NOMO-1 treated with dmso at 0.1 percent for 144 hours (cell line): ENCODE measurements around the gene UTS2R.

Experiments
- DNase-seq: peaks from one replicate; lab custom pipeline; 2025; ENCODE audit not compliant: unreplicated experiment; lab: John Stamatoyannopoulos, UW

The UTS2R gene

DNA sequence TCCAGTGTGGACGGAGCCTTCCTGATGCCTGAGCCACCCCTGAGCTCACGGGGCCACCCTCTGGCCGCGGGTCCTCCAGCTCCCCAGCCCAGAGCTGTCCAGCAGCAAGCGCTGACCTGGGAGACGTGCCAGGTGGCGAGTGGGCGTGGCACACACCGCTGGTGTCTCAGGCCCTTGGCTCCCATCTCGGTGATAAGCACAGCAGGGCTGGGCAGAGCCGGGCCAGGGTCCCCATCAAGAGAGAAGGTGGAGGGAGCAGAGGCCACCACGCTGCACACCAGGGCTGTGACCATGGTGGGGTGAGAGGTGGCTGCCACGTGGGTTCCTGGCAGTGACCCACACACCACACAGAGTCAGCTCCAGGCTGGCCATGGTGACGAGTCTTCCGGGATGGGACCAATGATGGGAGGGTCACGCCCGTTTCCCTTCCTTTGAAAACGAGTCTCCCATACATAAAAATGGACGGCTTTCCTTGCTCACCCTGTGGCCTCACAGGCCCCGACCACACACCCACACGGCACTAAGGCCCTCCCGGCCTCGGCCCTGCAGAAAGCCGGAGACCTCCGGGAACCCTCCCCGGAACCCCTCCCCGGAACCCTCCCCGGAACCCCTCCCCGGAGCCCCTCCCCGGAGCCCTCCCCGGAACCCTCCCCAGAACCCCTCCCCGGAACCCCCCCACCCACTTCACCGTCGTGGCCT is 16.8 kb downstream of the UTS2R start:
- no peak for DNase-seq

DNA sequence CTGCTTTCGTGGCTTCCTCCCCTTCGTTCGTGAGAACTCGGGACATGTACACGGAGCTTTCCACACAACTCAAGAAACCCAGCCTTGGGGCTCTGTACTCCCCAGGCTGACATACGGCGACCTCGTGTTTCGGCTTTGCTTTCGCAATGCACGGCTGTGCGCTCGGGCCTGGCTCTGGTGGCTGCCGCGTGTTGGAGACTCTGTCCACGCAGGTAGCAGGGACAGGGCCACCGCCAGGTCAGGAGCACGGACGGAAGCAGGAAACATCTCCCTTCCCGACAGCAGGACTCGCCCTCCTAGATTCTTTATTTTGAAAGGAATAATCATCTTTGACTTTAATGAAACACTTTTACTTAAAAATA is 17.3 kb downstream of the UTS2R start:
- no peak for DNase-seq

DNA sequence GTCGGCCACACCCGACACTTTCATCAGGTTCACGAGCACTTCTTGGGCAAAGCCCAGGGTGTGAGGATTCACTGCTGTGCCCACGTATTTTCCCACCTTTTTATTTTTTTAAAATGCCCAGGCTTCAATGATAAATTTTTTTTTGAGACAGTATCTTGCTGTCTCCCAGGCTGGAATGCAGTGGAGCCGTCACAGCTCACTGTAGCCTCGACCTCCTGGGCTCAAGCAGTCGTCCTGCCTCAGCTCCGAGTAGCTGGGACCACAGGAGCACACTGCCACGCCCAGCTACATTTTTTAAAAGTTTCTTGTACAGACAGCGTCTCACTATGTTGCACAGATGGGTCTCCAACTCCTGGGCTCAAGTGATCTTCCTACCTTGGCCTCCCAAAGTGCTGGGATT is 17.8 kb downstream of the UTS2R start:
- DNase-seq, result no peak

DNA sequence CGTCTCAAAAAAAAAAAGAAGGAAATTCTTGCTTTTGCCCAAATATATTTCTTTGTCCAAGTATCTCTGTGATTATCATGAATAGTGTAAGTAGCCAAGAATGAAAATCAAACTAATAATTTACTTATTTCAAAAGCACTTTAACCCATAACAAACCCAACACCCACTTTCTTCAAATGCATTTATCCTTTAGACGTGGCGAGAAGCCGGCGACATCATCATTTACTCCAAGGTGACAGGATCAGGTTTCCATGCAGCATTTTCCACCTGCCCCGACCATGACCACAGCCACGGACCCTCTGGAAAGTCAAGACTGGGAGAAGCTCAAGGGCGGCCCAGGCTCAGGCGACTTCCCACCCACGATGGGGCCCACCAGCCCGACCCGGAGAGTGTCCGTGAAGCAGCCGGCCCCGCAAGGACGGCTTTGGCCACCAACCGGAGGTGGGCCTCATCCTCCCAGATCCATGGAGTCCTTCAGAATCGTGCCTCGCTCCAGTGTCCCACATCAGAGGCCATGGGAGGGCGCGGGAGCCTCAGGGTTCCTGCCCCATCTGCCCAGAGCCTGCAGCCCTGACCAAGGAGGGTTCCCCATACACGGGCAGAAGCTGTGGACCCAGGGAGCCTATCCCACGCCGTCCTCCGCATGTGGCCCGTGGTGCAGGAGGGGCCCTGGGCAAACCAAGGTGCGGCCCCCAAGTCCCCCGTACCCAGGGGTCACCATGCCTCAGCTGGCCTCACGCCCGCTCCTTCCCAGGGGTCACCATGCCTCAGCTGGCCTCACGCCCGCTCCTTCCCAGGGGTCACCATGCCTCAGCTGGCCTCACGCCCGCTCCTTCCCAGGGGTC is 18.7 kb downstream of the UTS2R start:
- DNase-seq, result no peak

DNA sequence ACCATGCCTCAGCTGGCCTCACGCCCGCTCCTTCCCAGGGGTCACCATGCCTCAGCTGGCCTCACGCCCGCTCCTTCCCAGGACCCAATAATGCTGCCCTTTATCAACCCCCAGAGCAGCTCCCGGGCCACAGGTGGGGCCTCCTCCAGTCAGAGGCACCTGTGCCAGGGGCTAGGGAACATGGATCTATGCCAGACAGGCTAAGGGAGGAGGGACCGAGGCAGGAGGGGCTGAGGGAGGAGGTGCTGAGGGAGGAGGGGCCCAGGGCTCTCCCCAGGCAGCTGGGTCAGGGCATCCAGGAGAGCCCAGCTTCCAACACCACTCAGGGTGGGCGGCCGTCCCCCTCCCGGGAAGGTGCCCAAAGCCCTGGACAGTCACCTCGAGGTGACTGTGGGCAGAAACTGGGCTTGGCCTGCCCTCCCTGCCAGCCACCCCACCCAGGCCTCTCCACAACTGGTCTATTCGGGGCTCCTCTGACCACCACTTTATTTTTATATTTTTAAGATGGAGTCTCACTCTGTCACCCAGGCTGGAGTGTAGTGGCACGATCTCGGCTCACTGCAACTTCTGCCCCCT is 19.4 kb downstream of the UTS2R start:
- DNase-seq, result no peak

DNA sequence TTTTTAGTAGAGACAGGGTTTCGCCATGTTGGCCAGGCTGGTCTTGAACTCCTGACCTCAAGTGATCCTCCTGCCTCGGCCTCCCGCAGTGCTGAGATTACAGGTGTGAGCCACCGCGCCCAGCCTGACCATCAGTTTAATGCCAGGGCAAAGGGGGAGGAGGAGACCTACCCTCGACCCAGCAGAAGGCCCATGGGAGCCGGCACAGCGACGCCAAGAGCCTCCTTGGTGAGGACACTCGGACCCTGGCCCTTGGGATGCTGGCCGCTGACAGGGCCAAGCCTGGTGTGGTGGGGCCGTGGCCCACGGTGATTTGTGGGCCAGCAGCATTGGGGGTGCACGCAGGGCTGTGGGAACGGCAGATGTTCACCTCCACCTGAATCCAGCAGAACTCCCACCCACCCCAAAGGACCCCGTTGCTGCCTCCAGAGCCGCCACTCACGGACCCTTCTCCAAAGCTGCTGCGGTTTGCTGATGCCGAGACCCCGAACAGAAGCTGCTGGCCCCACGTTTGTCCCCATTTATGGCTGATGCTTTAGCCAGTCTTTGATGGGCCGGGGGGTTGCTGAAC is 20.0 kb downstream of the UTS2R start:
- no peak for DNase-seq

DNA sequence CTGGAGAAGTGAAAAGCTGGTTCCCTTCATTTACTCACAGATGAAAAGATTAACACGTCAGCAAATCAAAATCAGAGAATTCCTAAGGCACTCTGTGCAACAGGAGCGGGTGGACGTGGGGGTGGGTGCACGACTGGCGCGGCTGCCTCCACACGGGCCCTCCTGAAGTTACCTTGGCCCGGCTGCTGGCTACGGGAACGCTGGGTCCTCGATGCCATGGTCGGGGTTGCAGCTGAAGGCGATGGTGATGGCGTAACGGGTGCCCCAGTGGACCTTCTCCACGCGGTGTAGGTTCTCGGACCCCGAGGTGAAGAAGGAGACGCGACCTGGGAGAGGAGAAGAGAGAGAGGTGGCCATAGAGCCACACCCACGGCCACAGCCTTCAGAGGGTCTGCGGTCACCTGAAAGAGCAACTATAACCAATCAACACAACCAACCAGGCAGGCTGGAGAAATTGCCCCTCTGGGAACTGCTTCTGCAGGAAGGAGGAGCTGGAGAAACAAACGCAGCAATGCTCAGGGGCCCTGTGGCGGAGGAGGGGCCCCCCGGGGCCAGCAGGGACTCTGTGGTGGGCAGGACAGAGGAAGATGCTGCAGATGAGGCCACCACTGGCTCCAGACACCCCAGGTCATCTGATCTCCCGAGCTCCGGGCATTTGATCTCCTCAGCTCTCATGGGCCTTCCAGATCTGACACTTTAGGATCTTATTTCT is 20.8 kb downstream of the UTS2R start:
- no peak for DNase-seq

DNA sequence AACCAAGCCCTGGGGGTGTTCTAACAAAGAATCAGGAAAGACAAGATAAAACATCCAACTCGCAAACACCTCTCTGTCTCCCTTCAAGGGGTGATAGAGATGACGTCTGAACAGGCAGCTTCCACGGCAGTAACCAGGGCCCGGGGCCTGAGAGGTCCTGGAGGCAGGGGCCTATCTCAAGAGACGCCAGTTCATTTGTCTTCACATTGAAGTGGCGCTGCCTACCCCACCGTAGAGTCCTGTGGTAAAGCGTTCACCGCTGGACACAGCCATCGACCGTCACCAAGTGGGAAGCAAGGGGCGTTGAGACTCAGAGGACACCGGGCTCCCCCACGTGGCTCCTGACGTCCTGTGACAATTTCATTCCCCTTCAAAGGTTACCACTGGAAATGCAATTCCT is 21.4 kb downstream of the UTS2R start:
- DNase-seq, result no peak

DNA sequence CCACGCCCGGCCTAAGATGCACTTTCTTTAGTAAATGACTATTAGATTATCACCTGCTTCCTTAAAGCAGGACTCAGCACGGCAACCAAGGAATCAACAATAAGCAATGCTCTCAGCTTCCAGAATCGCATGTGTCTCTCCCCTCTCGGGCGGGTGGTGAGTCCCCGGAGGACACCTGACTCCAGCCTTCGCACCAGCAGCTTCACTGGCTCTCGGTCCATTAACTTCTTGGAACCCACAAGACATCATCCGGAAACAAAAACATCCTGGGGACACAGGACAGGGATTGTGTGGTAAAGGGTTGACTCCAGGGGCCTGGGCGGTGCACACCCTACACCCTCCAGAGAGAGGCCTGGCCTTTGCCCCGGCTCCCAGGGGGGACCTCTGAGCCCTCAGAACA is 22.7 kb downstream of the UTS2R start:
- no peak for DNase-seq

DNA sequence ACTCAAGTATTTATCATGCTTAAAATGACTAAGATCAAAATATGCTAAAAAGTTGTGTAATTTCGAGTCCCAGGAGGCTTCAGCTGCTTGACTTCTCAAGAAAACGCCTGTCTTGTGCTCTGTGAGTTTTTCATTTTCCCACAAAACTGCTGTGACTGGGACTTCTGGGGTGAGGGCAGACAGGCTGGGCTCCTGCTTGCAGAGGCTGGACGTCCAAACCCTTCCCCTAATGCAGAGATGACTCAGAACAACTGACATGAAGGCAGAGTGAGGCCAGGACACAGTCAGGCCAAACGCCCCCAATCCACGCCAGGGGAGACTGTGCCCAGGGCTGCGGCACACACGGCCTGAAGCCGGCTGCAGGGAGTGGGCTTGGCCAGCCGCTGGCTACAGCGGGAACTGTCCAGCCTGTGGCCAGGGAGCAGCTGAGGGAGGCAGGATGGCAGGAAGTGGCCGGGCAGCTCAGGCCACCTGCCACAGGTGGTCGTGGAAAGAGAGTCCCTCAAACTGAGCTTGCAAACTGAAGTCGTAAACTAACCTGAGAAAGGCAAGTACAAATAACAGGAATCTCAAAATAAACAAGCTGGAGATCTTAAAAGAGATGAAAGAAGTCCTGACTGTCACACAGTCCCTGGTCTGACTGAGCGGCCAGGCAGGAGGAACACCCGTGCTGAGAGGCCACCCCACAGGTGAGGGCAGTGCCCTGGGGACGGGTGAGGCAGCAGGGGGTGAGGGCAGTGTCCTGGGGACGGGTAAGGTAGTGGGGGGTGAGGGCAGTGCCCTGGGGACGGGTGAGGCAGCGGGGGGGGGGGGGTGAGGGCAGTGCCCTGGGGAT is 25.3 kb downstream of the UTS2R start:
- no peak for DNase-seq

DNA sequence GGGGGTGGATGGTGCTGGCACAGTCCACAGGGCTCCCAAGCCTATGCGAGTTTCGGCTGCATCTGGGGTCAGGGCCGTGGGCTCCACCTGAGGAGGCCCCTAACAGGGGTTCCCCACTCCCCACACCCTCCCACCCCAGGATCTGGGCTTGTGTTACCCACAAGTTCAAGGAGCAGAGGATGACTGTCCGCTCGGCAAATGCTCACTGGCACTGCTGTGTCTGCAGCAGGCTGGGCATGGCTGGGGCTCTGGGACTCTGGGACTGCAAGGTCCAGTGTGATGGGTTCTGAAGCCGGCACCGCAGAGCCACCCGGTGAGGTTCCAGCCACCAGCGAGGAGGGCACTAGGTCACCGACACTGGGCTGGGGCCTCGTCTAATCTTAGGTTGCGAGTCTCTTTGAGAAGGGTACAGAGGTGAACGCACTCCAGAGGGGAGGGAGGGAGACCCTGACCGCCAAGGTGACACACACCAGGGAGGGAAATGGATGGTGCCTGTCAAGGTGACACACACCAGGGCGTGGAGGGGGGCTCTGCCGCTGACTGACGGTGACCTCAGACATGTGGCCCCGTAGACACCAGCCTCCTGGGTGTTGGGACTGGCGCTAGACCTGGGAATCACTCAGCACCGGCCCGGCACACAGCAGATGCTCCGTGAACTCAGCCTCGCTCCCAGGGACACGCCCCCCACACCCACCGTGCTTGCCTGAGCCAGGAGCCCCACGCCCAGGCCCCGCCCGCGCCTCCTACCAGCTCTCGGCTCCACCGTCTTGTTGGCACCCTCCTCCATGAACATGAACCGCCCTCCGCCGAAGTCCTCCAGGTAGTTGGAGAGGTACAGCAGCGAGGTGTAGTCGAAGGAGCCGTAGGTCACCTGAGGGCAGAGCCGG is 26.1 kb downstream of the UTS2R start:
- DNase-seq, result no peak

DNA sequence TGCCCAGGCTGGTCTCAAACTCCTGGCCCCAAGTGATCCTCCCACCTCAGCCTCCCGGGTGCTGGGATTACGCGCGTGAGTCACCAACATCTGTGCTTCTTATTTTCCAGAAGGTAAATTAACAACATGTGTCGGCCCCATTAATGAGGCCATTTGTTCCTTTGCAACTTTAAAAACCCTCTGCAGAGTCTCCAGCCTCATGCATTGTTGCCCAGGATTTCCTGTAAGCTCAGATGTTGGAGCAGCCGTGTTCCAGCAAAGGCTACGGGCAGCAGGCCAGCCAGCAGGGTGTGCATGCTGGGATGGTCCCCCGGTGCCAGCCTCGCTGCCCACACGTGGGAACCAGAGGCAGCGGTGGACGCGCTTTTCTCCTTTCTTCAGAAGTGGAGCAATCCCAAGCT is 27.5 kb downstream of the UTS2R start:
- DNase-seq, result no peak

DNA sequence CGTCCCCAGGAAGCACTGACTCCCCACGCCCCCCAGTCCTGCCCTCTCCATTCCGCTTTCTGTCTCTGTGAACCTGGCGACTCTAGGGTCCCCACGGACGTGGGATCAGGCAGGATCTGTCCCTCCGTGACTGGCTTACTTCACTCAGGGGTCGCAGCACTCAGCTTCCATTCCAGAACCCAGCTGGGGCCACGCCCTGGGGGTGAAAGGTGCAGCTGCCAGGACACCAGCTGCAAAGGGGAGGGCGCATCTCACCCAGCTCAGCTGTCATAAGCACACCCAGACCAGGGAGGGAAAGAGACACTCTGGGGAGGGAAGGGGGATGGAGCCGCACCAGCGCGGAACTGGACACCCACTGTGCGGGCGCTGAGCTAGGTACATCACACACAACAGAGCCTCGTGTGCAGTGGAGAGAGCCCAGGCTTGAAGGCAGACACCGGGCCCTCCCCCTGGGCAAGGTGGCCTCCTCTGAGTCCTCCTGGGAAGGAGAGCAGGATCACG is 28.1 kb downstream of the UTS2R start:
- DNase-seq, result no peak

DNA sequence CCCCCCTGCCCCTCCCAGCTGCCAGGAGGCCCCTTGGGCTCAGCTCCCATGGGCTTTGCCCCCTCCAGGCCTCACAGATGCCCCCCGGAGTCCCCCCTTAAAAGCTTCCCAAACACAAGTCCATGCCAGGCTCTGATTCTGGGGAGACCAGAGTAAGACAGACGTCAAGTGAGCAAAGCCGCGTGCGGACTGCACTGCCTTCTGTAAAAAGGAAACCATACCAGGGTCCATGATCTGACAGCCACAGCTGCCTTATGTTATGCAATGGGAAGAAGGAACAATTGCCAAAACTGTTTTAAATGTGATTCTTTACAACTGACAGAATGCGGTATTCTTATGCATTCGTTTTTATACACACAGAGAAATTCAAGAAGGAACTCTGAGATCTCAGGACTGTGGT is 28.6 kb downstream of the UTS2R start:
- DNase-seq, result peak; percentile 26

DNA sequence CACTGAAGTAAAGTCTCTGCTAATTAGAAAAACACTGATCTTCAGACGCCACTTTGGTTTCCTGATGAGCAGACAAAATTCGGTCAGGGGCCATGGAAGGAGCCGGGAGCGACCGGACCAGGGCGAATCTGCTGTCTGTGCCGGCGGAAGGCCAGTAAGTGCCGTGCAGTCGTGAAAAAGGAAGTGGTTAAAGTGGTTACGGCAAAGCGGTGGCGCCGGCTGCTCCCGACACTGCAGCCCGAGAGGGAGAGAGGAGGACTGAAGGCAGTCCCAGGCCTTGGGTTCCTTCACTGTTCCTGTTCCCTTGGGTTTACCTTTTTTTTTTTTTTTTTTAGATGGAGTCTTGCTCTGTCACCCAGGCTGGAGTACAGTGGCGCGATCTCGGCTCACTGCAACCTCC is 29.3 kb downstream of the UTS2R start:
- DNase-seq, result peak; percentile 82

DNA sequence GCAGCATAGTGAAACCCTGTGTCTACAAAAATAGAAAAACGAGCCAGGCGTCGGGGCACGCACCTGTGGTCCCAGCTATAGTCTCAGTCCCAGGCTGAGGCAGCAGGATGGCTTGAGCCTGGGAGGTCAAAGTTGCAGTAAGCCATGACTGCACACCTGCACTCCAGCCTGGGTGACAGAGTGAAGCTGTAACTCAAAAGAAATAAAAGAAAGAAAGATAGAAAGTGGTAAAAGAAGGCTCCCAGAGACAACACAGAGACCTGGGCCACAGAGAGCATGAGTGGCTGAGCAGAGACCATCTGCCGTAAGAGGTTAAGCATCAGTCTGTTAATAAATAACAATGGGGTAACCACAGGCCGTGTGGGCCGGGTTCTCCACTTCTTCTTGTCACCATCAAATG is 31.3 kb downstream of the UTS2R start:
- DNase-seq, result no peak

DNA sequence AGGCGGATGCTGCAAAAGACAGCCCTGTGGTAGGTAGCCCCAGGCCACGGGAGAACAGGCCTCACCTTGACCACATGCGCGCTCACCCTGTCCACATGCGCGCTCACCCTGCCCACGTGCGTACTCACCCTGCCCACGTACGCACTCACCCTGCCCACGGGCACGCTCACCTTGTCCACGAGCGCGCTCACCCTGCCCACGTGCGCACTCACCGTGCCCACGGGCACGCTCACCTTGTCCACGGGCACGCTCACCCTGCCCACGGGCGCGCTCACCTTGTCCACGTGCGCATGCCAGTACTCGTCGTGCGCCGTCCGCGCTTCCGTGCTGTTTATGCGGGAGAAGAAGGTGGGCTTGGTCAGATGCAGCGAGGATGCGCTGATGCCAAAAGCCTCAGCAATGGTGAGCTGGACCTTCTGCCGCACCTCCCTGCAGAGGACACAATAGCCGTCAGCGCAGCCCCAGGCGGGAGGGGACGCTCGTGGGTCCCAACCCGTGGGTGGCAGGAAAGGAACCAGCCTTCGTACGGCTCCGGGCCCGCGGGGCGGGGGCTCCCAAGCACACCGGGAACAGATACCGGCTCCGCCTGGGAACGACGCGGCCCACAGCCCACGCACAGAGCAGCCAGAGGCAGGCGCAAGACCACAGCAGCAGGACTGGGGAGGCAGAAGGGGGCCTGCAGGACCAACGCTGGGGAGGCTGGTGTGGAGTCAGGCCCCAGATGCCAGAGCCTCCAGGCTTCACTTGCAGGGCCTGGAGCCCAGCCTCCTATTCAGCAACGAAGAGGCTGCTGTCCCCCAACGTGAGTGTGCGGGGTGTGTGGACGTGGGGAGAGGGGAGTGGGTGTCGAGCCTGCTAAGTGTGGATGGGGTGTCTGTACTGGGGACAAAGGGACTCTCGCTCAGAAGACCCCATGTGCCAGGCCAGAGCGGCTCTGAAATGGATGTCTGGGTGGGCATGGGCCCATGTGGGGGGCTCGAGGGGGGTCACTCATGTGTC is 32.4 kb downstream of the UTS2R start:
- DNase-seq, result no peak

DNA sequence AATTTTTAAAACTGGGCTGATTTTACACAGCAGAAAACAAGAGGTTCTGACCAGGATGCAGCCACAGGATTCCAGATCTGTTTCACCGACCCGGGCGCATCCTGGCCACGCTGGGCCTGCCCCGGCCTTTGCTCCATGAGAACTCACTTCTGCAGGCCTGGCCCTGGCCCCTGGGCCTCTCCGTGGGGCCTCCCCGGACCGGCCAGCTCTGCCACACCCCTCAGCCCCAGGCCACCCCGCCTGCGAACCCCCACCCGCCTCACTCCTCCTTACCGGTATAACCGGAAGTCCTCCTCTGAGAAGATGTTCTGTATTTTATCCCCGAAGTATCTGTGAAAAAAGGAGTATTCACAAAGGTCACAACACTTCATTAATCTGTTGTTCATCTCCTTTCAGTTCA is 33.5 kb downstream of the UTS2R start:
- no peak for DNase-seq
